Thoracic aorta (tissue), 2 donors: ENCODE results near the gene TNFRSF8. TPM values are rescaled to one million over a fixed set of nuclear protein-coding genes. Genes with fewer than 3 reads are reported as not detected.

Experiments used
- ATAC-seq: fragments of 150-250 bp; one replicate; pipeline ENCODE4 v1.8.0; 2017; ENCODE audit warnings: low read depth; ENCODE audit not compliant: insufficient number of reproducible peaks, low FRiP score
- DNase-seq: peaks from one replicate; pipeline ENCODE4 v3.0.0-alpha.2; 2020; ENCODE audit warnings: low spot score
- H3K27ac ChIP-seq, 2 donors: fragments of 200-600 bp; sonication (generic); 1 replicate in 1 of 2; 2 replicates in 1 of 2; pipeline ENCODE4 v1.5.1; 2016; ENCODE audit warnings: mild to moderate bottlenecking in 2 of 2, moderate library complexity in 2 of 2
- H3K27me3 ChIP-seq: fragments of 200-600 bp; sonication (generic); replicated peaks from 2 replicates; pipeline ENCODE4 v1.6.0; 2016; ENCODE audit warnings: mild to moderate bottlenecking; ENCODE audit not compliant: insufficient read depth
- H3K36me3 ChIP-seq: fragments of 200-600 bp; sonication (generic); one replicate; pipeline ENCODE4 v1.5.1; 2016
- H3K4me1 ChIP-seq, 2 donors: fragments of 200-600 bp; sonication (generic); 1 replicate in 1 of 2; 2 replicates in 1 of 2; pipeline versions ENCODE4 v1.5.1 to v1.6.0; 2016; ENCODE audit warnings: low read depth in 2 of 2, mild to moderate bottlenecking in 1 of 2; ENCODE audit not compliant: control insufficient read depth in 1 of 2
- H3K4me3 ChIP-seq: fragments of 200-600 bp; sonication (generic); 2 replicates; pipeline ENCODE4 v1.5.1; 2016; ENCODE audit warnings: mild to moderate bottlenecking
- H3K9me3 ChIP-seq: fragments of 200-600 bp; sonication (generic); 2 replicates; pipeline ENCODE4 v1.5.1; 2016
- total RNA-seq, 2 donors: library from RNA; depleted of rRNA; stranded (reverse); fragments of >200 nt; gene quantifications; one replicate each; pipeline versions ENCODE4 v1.1.0 to v1.2.3, GENCODE V29; 2016
- TF ChIP-seq, protein P1 (sequence below): fragments of 200-600 bp; sonication (generic); IDR thresholded peaks from one replicate; pipeline ENCODE4 v1.5.1; 2019; ENCODE audit warnings: antibody characterized with exemption

The TNFRSF8 gene
- total RNA-seq, 2 donors from 2014 or later = 0.49 to 0.54 TPM

DNA sequence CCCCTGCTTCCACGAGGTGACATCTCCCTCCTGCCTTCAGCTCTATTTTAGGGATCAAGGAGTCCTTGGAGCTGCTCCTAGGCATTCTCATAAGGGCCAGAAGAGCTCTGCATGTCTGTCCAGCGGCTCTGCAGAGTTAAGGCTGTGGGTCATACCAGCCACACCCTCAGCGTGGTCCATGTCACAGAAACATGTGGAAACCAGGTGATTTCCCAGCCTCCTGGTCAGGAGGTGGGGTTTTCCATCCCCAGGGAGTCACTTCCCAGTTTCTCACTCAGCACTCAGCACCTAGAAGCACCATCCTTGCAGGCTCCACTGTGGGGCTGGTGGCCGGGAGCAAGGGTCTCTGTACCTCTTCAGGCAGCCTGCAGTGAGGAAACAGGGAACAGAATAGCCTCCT is 102.2 kb downstream of the TNFRSF8 start:
- no peaks in the 10 kb centered on the region for H3K27me3 ChIP-seq
- H3K4me3 ChIP-seq = no peak overlapping the region
- peaks cover 14 to 32% of the 10 kb centered on the region in 2 donors for H3K4me1 ChIP-seq
- TF ChIP-seq, protein P1, sequence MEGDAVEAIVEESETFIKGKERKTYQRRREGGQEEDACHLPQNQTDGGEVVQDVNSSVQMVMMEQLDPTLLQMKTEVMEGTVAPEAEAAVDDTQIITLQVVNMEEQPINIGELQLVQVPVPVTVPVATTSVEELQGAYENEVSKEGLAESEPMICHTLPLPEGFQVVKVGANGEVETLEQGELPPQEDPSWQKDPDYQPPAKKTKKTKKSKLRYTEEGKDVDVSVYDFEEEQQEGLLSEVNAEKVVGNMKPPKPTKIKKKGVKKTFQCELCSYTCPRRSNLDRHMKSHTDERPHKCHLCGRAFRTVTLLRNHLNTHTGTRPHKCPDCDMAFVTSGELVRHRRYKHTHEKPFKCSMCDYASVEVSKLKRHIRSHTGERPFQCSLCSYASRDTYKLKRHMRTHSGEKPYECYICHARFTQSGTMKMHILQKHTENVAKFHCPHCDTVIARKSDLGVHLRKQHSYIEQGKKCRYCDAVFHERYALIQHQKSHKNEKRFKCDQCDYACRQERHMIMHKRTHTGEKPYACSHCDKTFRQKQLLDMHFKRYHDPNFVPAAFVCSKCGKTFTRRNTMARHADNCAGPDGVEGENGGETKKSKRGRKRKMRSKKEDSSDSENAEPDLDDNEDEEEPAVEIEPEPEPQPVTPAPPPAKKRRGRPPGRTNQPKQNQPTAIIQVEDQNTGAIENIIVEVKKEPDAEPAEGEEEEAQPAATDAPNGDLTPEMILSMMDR = no peak
- no peaks in the 10 kb centered on the region for H3K9me3 ChIP-seq
- no peaks in the 10 kb centered on the region for H3K36me3 ChIP-seq
- DNase-seq (no peak), ATAC-seq (no peak)
- no peak overlapping the region for H3K27ac ChIP-seq

DNA sequence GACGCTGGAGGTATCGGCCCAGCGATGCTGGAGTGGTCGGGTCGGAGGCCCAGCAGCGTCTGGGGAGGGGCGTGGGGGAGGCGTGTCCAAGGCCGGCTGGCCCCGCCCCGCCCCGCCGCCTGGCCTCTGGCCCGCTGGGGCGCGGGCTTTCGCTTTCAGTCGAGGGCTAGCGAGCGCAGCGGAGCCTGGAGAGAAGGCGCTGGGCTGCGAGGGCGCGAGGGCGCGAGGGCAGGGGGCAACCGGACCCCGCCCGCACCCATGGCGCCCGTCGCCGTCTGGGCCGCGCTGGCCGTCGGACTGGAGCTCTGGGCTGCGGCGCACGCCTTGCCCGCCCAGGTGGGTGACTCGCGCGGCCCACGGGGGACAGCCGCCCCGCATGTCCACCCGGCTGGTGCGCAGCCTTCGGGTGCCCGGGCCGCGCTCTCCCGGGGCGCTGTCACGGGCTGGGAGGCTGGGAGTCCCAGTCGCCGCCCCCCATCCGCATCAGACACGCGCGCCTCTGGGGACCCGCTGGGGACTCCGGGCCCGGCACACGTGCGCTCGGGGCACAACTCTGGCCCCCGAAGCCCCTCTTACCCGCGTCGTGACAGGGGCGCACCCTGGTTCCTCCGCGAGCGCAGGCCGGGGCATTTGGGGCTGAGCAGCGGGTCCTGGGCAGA is 103.9 kb downstream of the TNFRSF8 start, which contains the start of gene TNFRSF1B:
Gene TNFRSF1B (plus strand): TSS at position 158 of the 659 bp plus-strand sequence. CDS start 101 bp downstream, at position 259.
- peaks cover 6 to 21% of the 10 kb centered on the region in 2 donors for H3K4me1 ChIP-seq
- H3K27me3 ChIP-seq = no peaks in the 10 kb centered on the region
- TF ChIP-seq, protein P1 = no peak
- H3K9me3 ChIP-seq = no peaks in the 10 kb centered on the region
- H3K4me3 ChIP-seq = peak within 1 kb of the TSS; percentile 82
- H3K27ac ChIP-seq = peak within 1 kb of the TSS in 1 of 2 donors; percentile 60
- H3K36me3 ChIP-seq = no peaks in the 10 kb centered on the region
- DNase-seq (no peak), ATAC-seq (no peak)

DNA sequence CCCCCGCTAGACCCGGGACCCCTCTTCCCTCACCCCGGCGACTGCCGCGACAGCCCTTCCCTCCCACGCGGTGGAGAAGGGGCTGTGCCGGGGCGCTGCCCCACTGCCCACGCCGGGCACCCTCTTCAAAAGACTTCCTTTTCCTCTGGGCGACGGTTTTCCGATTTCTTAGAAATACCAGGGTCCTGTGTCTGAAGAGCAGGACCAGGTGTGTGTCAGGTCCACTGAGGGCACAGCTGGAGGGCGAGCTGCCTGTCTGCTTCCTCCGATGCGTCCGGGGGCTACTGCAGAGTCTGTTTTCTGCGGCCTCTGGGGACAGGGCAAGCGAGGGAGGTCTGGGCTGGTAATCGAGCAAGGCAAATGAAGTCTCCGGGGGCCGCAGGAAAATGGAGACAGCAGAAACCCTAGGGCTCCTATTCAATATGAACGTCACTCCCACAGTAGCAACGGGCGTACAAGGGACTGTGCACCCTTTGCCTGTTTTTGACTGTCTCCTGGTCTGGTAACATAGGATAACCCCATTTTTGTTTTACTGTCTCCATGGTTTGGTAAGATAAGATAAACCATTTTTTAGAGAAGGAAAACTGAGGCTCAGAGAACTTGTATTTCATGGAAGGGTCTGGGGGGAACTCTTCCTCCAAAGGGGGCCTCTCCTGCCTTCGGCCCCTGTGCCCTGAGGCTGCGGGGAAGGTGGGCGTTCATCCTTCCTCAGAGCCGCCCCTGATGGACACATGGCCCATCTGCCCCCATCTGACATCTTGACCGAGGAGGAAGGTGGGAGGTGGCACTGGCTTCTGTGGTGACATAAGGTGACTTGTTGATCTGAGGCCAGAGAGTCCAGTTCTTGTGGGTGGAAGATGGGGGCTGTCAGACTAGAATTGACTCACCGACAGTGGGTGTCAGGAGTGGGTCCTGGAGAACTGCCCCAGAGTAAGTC is 104.7 kb downstream of the TNFRSF8 start:
- H3K4me1 ChIP-seq = peaks cover 0 to 19% of the 10 kb centered on the region in 2 donors
- ATAC-seq = no peak

DNA sequence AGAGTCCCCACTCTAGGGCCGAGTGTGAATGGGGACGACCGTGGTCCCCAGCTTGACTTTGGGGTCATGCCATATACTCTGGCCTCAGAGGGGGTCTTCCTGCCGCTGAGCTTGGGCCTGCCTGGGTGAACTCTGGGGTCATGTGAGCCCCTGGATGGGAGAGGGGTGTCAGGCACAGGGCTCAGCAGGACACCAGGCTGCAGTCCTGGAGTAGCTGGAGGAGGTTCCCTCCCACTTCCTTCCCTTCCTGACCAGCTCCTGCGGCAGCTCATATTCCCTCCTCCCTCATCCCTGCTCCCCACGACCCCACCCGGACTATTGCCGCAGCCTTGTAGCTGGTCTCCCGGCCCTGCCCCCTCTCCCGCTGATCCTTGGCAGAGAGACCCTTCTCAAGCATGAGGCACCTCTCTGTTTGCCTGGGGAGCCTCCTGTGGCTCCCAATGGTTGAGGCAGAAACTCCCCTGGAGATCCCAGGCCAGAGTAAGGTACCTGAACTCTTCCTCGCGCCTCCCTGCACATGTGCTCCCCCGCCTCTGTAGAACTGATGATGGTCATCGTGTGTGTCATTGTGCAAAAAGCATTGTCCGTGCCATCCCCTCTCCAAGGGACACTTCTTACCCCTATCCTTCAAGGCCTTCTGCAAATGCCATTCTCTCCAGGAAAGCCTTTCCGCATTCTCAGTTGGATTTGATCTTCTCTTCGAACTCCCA is 105.5 kb downstream of the TNFRSF8 start:
- no peaks in the 10 kb centered on the region for H3K9me3 ChIP-seq
- H3K4me1 ChIP-seq = peaks cover 0 to 19% of the 10 kb centered on the region in 2 donors
- peak overlapping the region in 1 of 2 donors; percentile 60 for H3K27ac ChIP-seq
- DNase-seq (no peak), ATAC-seq (no peak)
- no peaks in the 10 kb centered on the region for H3K27me3 ChIP-seq
- H3K4me3 ChIP-seq = peak overlapping the region; percentile 82
- TF ChIP-seq, protein P1 = no peak
- H3K36me3 ChIP-seq = no peaks in the 10 kb centered on the region

More for the DNA sequence above, 104.7 kb downstream of the TNFRSF8 start:
- Histone ChIP-seq H3K27me3 (no peaks in the 10 kb centered on the region), H3K36me3 (no peaks in the 10 kb centered on the region), H3K4me3 (peak overlapping the region; percentile 82), H3K9me3 (no peaks in the 10 kb centered on the region), H3K27ac (peak overlapping the region in 1 of 2 donors; percentile 60)
- no peak for DNase-seq
- TF ChIP-seq, protein P1 = no peak
